COLO668 (cell line): ENCODE results near the gene EN2.

ENCODE experiments used
- DNase-seq: peaks from one replicate; lab custom pipeline; 2025; ENCODE audit not compliant: unreplicated experiment; lab: John Stamatoyannopoulos, UW

The EN2 gene

GRCh38 chr7:155463114-155463811, 5.3 kb downstream of the EN2 start:
- no peak for DNase-seq

- no peak for DNase-seq
Observed at GRCh38 chr7:155464183-155464582, 6.3 kb downstream of the EN2 start.

- DNase-seq = no peak
Observed at GRCh38 chr7:155464948-155465739, 7.2 kb downstream of the EN2 start.

- DNase-seq = no peak
Observed at GRCh38 chr7:155465761-155466141, 7.8 kb downstream of the EN2 start.

GRCh38 chr7:155466142-155466813, 8.3 kb downstream of the EN2 start:
- DNase-seq = no peak

- peak; percentile 49 for DNase-seq
Observed at GRCh38 chr7:155466814-155467733, 9.1 kb downstream of the EN2 start.

GRCh38 chr7:155467846-155468784, 10.2 kb downstream of the EN2 start:
- no peak for DNase-seq

- no peak for DNase-seq
Observed at GRCh38 chr7:155468785-155469148, 10.8 kb downstream of the EN2 start.

GRCh38 chr7:155469311-155470185, 11.6 kb downstream of the EN2 start:
- DNase-seq = no peak

- no peak for DNase-seq
Observed at GRCh38 chr7:155470186-155470487, 12.2 kb downstream of the EN2 start.

GRCh38 chr7:155470686-155471638, 13.0 kb downstream of the EN2 start:
- DNase-seq = no peak

- no peak for DNase-seq
Observed at GRCh38 chr7:155471718-155472117, 13.8 kb downstream of the EN2 start.

GRCh38 chr7:155477476-155477875, 19.5 kb downstream of the EN2 start:
- DNase-seq = no peak

GRCh38 chr7:155481764-155482163, 23.8 kb downstream of the EN2 start:
- no peak for DNase-seq

GRCh38 chr7:155482511-155483183, 24.7 kb downstream of the EN2 start:
- no peak for DNase-seq

- no peak for DNase-seq
Observed at GRCh38 chr7:155483245-155483644, 25.3 kb downstream of the EN2 start.

- DNase-seq = no peak
Observed at GRCh38 chr7:155483868-155484325, 26.0 kb downstream of the EN2 start.
